DMS 273 (cell line): ENCODE results near the gene TNS3.
"Not testable (repeated sequence)": the region's sequence is repeated elsewhere in the genome, so short reads cannot be mapped to it uniquely, and the experiment has no call there.

Experiments
- DNase-seq: peaks from one replicate; lab custom pipeline; 2025; ENCODE audit not compliant: unreplicated experiment; lab: John Stamatoyannopoulos, UW

TNS3 gene

GRCh38 chr7:47603514-47604255 lies 21.8 kb upstream of the TNS3 start:
- not testable (repeated sequence) for DNase-seq

GRCh38 chr7:47602272-47603004 lies 20.5 kb upstream of the TNS3 start:
- no peak for DNase-seq

GRCh38 chr7:47601881-47602249 lies 20.0 kb upstream of the TNS3 start:
- DNase-seq = no peak

- no peak for DNase-seq
Measured at GRCh38 chr7:47601119-47601880, 19.4 kb upstream of the TNS3 start.

- DNase-seq = no peak
Measured at GRCh38 chr7:47600199-47601118, 18.5 kb upstream of the TNS3 start.

GRCh38 chr7:47597379-47597778 lies 15.5 kb upstream of the TNS3 start:
- DNase-seq = no peak

- peak; percentile 84 for DNase-seq
Measured at GRCh38 chr7:47596502-47597202, 14.7 kb upstream of the TNS3 start.

GRCh38 chr7:47594406-47594805 lies 12.5 kb upstream of the TNS3 start:
- DNase-seq = no peak

GRCh38 chr7:47591655-47592572 lies 10.0 kb upstream of the TNS3 start:
- no peak for DNase-seq

GRCh38 chr7:47591089-47591654 lies 9.3 kb upstream of the TNS3 start:
- no peak for DNase-seq

- DNase-seq = not testable (repeated sequence)
Measured at GRCh38 chr7:47590215-47590614, 8.3 kb upstream of the TNS3 start.

GRCh38 chr7:47588704-47589225 lies 6.9 kb upstream of the TNS3 start:
- no peak for DNase-seq

- no peak for DNase-seq
Measured at GRCh38 chr7:47587976-47588375, 6.1 kb upstream of the TNS3 start.

- DNase-seq = peak; percentile 72
Measured at GRCh38 chr7:47587351-47587750, 5.4 kb upstream of the TNS3 start.

GRCh38 chr7:47586925-47587324 lies 5.0 kb upstream of the TNS3 start:
- peak; percentile 78 for DNase-seq

GRCh38 chr7:47586161-47586670 lies 4.3 kb upstream of the TNS3 start:
- not testable (repeated sequence) for DNase-seq

- DNase-seq = no peak
Measured at GRCh38 chr7:47584536-47584895, 2.6 kb upstream of the TNS3 start.

GRCh38 chr7:47583739-47584535 lies 2.0 kb upstream of the TNS3 start:
- DNase-seq = no peak
